NB4 (cell line): ENCODE data around the gene DOLPP1.
"Not testable (repeated sequence)": the region's sequence is repeated elsewhere in the genome, so short reads cannot be mapped to it uniquely, and the experiment has no call there.

Experiments used
- MYC ChIP-seq: IDR thresholded peaks from 2 replicates; pipeline ENCODE4 v1.6.1; 2011; ENCODE audit warnings: low read depth, low read length
- POLR2A ChIP-seq: IDR thresholded peaks from 2 replicates; pipeline ENCODE4 v1.6.1; 2011; ENCODE audit warnings: mild to moderate bottlenecking; ENCODE audit not compliant: insufficient read length; ENCODE audit errors: extremely low read depth
- TF ChIP-seq, protein P1 (sequence below): IDR thresholded peaks from one replicate; pipeline ENCODE4 v1.5.1; 2012; ENCODE audit warnings: low read depth, low read length
- TF ChIP-seq, protein P2 (sequence below): IDR thresholded peaks from 2 replicates; pipeline ENCODE4 v1.6.1; 2011; ENCODE audit warnings: low read depth, low read length

DNA sequence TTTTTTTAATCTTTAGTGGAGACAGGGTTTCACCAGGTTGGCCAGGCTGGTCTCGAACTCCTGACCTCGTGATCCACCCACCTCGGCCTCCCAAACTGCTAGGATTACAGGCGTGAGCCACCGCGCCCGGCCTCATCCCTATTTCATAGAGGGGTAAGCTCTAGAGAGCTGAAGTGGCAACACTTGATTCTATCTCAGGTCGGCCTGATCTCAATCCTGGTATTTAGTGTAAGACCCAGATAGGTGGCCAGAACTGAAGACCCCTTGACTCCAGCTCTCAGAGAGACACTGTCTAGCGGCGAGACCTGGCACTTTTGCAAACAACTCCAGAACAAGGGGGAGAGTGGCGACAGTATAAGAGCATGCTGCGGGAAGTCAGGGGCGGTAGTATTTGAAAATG is 45.1 kb upstream of the DOLPP1 start:
- TF ChIP-seq, protein P1, sequence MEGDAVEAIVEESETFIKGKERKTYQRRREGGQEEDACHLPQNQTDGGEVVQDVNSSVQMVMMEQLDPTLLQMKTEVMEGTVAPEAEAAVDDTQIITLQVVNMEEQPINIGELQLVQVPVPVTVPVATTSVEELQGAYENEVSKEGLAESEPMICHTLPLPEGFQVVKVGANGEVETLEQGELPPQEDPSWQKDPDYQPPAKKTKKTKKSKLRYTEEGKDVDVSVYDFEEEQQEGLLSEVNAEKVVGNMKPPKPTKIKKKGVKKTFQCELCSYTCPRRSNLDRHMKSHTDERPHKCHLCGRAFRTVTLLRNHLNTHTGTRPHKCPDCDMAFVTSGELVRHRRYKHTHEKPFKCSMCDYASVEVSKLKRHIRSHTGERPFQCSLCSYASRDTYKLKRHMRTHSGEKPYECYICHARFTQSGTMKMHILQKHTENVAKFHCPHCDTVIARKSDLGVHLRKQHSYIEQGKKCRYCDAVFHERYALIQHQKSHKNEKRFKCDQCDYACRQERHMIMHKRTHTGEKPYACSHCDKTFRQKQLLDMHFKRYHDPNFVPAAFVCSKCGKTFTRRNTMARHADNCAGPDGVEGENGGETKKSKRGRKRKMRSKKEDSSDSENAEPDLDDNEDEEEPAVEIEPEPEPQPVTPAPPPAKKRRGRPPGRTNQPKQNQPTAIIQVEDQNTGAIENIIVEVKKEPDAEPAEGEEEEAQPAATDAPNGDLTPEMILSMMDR, result not testable (repeated sequence)
- TF ChIP-seq POLR2A, MYC: not testable (repeated sequence)
- TF ChIP-seq, protein P2, sequence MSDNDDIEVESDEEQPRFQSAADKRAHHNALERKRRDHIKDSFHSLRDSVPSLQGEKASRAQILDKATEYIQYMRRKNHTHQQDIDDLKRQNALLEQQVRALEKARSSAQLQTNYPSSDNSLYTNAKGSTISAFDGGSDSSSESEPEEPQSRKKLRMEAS, result not testable (repeated sequence)
